Right lobe of liver (tissue), 4 donors: ENCODE results near the gene NLRP10.

Experiments used
- CTCF ChIP-seq, 4 donors: fragments of 200-600 bp in 3 of 4; fragments of 450-650 bp in 1 of 4; IDR thresholded peaks; one replicate each; pipeline versions ENCODE4 v1.5.1 to v1.8.0; 2016 to 2022; ENCODE audit warnings: antibody characterized with exemption in 4 of 4, mild to moderate bottlenecking in 2 of 4
- POLR2A ChIP-seq: fragments of 450-650 bp; IDR thresholded peaks from one replicate; pipeline ENCODE4 v1.6.1; 2017; ENCODE audit warnings: antibody characterized with exemption, mild to moderate bottlenecking
- donor health status: DM: no; HTN: no; CAD: no.
- donor health status: DM: no; HTN: no; CAD: no.
- donor health status: DM: no; HTN: yes; CAD: no.

GRCh38 chr11:7941608-7942007, 23.6 kb downstream of the NLRP10 start, which contains the start of gene OR10A3:
- TF ChIP-seq CTCF (IDR thresholded peaks at IDR 0.05) (no peak), POLR2A (no peak)
